PC-3 (cell line): ENCODE data around the gene TNFRSF17. TPM values are rescaled to one million over a fixed set of nuclear protein-coding genes. Genes with fewer than 3 reads are reported as not detected.
"Not testable (repeated sequence)": the region's sequence is repeated elsewhere in the genome, so short reads cannot be mapped to it uniquely, and the experiment has no call there.

Experiments
- ATAC-seq: fragments of 200-7000 bp; cut with Tn5 transposase; 2 replicates; pipeline ENCODE4 v1.9.1; 2020; ENCODE audit warnings: mild to moderate bottlenecking, moderate library complexity
- BruUV-seq: library from RNA; stranded (reverse); fragments of 400-500 nt; replicated peaks from 2 replicates; lab custom pipeline; 2021; lab: Mats Ljungman, UMichigan
- CTCF ChIA-PET: fragments of 300-600 bp; sonication (Branson Sonifier 250); formaldehyde crosslinking; loops from one replicate; lab custom pipeline; 2022; ENCODE audit warnings: antibody characterized with exemption; lab: Charles Lee
- POLR2A ChIA-PET: fragments of 300-600 bp; sonication (Branson Sonifier 250); formaldehyde crosslinking; loops from one replicate; lab custom pipeline; 2022; ENCODE audit warnings: antibody characterized with exemption; ENCODE audit not compliant: unreplicated experiment; lab: Charles Lee
- DNase-seq: peaks from one replicate; pipeline ENCODE4 v3.0.0-alpha.2; 2015
- H2AFZ ChIP-seq: fragments of 300-600 bp; sonication (generic); 2 replicates; pipeline ENCODE4 v1.6.0; 2016; ENCODE audit warnings: antibody characterized with exemption, low read length
- H3F3A ChIP-seq: fragments of 300-600 bp; sonication (generic); one replicate; pipeline ENCODE4 v1.6.0; 2017; ENCODE audit warnings: antibody characterized with exemption, low read length, control low read depth, mild to moderate bottlenecking; ENCODE audit not compliant: unreplicated experiment
- H3K27ac ChIP-seq: fragments of 300-600 bp; sonication (generic); 2 replicates; pipeline ENCODE4 v1.5.1; 2016; ENCODE audit warnings: mild to moderate bottlenecking, low read length
- H3K27me3 ChIP-seq: fragments of 300-600 bp; sonication (generic); 2 replicates; pipeline ENCODE4 v1.6.1; 2016; ENCODE audit warnings: low read length, mixed read lengths
- H3K36me3 ChIP-seq: fragments of 300-600 bp; sonication (generic); 2 replicates; pipeline ENCODE4 v1.6.1; 2016; ENCODE audit warnings: low read depth, mixed run types, low read length, mixed read lengths
- H3K4me1 ChIP-seq: fragments of 300-600 bp; sonication (generic); 2 replicates; pipeline ENCODE4 v1.5.1; 2016; ENCODE audit warnings: low read length; ENCODE audit not compliant: insufficient read depth
- H3K4me2 ChIP-seq: fragments of 300-600 bp; sonication (generic); 2 replicates; pipeline ENCODE4 v1.6.0; 2016; ENCODE audit warnings: low read length
- H3K4me3 ChIP-seq: fragments of 300-600 bp; sonication (generic); 2 replicates; pipeline ENCODE4 v1.5.1; 2016; ENCODE audit warnings: mild to moderate bottlenecking, low read length, mixed read lengths
- H3K79me2 ChIP-seq: fragments of 300-600 bp; sonication (generic); 2 replicates; pipeline ENCODE4 v1.6.1; 2017; ENCODE audit warnings: low read length, mixed read lengths
- H3K9ac ChIP-seq: fragments of 300-600 bp; sonication (generic); 2 replicates; pipeline ENCODE4 v1.6.0; 2016; ENCODE audit warnings: mild to moderate bottlenecking, low read length
- H3K9me2 ChIP-seq: fragments of 300-600 bp; sonication (generic); replicated peaks from 2 replicates; pipeline ENCODE4 v1.6.1; 2016; ENCODE audit warnings: mixed run types, low read length, mixed read lengths
- H3K9me3 ChIP-seq: fragments of 300-600 bp; sonication (generic); 2 replicates; pipeline ENCODE4 v1.6.1; 2016; ENCODE audit warnings: low read length, mixed read lengths
- H4K20me1 ChIP-seq: fragments of 300-600 bp; sonication (generic); 2 replicates; pipeline ENCODE4 v1.6.1; 2016; ENCODE audit warnings: low read length, mixed read lengths
- EZH2 ChIP-seq: fragments of 300-600 bp; sonication (generic); IDR thresholded peaks from one replicate; pipeline ENCODE4 v1.6.1; 2017; ENCODE audit warnings: antibody characterized with exemption, mild to moderate bottlenecking, low read length; ENCODE audit not compliant: unreplicated experiment
- EZH2phosphoT487 ChIP-seq: fragments of 300-600 bp; sonication (generic); IDR thresholded peaks from 2 replicates; pipeline ENCODE4 v1.6.1; 2018; ENCODE audit warnings: mild to moderate bottlenecking, antibody characterized with exemption, low read length, borderline replicate concordance
- intact Hi-C: fragments of 100-400 bp; cut with micrococcal nuclease; formaldehyde crosslinking; loops from 2 replicates; pipeline ENCODE4 v1.9.0; 2023
- total RNA-seq: library from RNA; depleted of rRNA; stranded (reverse); fragments of >200 nt; gene quantifications from 2 replicates; pipeline ENCODE4 v1.2.3, GENCODE V29; 2014
- TF ChIP-seq, protein P1 (sequence below): fragments of 300-600 bp; sonication (generic); conservative IDR thresholded peaks from 2 replicates; pipeline ENCODE4 v1.5.1; 2017; ENCODE audit warnings: antibody characterized with exemption, low read depth, mild to moderate bottlenecking, low read length

TNFRSF17 gene
- total RNA-seq, 1 experiment from 2014 or later: not detected

DNA sequence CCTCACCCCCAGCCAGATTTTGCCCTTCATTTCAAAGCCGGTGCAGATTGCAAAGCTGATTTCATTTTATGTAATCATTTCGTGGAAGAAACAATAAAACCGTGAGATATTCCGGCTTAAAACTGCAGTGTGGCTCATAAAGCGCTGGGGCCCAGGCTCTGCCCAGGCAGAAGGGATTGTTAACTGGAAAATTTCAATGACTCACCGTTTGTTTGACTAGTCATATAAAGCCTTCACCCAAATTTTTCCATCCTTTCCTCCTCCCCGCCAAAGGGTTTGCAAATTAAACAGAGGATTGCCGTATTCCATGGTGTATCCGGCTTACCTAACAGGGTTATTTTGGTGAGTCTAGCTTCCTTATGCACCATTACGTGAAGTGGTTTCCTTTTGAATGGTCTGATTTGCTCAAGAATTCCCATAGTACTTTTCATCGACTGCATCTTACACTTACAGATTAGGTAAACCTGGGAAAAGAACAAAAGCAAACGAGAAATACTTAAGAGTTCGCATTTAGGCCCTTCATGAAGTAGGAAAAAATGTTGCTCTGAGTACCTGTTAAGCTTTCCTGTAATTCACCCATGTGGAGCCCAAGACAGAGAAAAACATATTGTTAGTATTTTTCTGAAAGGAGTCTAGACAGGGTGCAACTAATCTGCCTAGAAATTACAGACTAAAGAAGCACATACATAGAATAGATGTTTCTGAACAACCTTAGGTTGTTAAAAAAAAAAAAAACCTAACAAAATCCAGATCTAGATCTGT, 48.3 kb upstream of the TNFRSF17 start:
- TSS peak; percentile 79 for BruUV-seq
- CTCF ChIA-PET: interaction anchor here (0.6 to 1.2 kb wide), 3 partner anchors 60 to 151 kb away, joined by 3 to 5 read pairs (median 3); partner anchors contain the start of genes SNX29 and ZC3H7A
- DNase-seq: peak; percentile 92
- Histone ChIP-seq H4K20me1 (peaks cover 26% of the 10 kb centered on the region), H3K9ac (peak overlapping the region; percentile 89), H3K9me3 (no peaks in the 10 kb centered on the region), H3K4me3 (peak overlapping the region; percentile 70), H3F3A (peaks cover 3% of the 10 kb centered on the region), H3K4me1 (peaks cover 23% of the 10 kb centered on the region), H3K27ac (peak overlapping the region; percentile 97), H3K9me2 (no peaks in the 10 kb centered on the region), H3K79me2 (peaks cover 40% of the 10 kb centered on the region), H3K36me3 (no peaks in the 10 kb centered on the region), H3K27me3 (no peaks in the 10 kb centered on the region), H3K4me2 (peak overlapping the region; percentile 89), H2AFZ (peak overlapping the region; percentile 87)
- TF ChIP-seq EZH2: no peak
- TF ChIP-seq EZH2phosphoT487: no peak
- TF ChIP-seq, protein P1, sequence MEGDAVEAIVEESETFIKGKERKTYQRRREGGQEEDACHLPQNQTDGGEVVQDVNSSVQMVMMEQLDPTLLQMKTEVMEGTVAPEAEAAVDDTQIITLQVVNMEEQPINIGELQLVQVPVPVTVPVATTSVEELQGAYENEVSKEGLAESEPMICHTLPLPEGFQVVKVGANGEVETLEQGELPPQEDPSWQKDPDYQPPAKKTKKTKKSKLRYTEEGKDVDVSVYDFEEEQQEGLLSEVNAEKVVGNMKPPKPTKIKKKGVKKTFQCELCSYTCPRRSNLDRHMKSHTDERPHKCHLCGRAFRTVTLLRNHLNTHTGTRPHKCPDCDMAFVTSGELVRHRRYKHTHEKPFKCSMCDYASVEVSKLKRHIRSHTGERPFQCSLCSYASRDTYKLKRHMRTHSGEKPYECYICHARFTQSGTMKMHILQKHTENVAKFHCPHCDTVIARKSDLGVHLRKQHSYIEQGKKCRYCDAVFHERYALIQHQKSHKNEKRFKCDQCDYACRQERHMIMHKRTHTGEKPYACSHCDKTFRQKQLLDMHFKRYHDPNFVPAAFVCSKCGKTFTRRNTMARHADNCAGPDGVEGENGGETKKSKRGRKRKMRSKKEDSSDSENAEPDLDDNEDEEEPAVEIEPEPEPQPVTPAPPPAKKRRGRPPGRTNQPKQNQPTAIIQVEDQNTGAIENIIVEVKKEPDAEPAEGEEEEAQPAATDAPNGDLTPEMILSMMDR: no peak
- peak; percentile 66 for ATAC-seq
- intact Hi-C loops: loop anchor here (1.0 to 10.0 kb wide), 2 partner anchors 60 to 62 kb away; partner anchors contain the start of genes RSL1D1 and SNX29
- POLR2A ChIA-PET: no interaction called here

DNA sequence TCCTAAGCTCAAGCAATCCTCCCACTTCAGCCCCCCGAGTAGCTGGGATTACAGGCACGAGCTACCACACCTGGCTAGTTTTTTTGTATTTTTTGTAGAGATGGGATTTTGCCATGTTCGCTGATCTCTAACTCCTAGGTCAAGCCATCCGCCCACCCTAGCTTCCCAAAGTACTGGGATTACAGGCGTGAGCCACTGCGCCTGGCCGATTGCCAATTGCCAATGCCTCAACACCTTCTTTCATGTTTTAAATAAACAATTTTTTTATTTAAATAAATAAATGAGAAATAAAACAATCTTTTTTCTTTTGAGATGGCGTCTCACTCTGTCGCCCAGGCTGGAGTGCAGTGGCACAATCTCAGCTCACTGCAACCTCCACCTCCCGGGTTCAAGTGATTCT, 41.0 kb upstream of the TNFRSF17 start:
- H3K4me1 ChIP-seq, H4K20me1 ChIP-seq, H3K36me3 ChIP-seq, ATAC-seq, H3K9ac ChIP-seq, H3K9me2 ChIP-seq, H3K9me3 ChIP-seq, CTCF ChIA-PET, BruUV-seq, H3K79me2 ChIP-seq, H3K4me2 ChIP-seq, H3K27ac ChIP-seq, H3F3A ChIP-seq, H3K27me3 ChIP-seq, DNase-seq, intact Hi-C loops, H3K4me3 ChIP-seq, POLR2A ChIA-PET, H2AFZ ChIP-seq: not testable (repeated sequence)

DNA sequence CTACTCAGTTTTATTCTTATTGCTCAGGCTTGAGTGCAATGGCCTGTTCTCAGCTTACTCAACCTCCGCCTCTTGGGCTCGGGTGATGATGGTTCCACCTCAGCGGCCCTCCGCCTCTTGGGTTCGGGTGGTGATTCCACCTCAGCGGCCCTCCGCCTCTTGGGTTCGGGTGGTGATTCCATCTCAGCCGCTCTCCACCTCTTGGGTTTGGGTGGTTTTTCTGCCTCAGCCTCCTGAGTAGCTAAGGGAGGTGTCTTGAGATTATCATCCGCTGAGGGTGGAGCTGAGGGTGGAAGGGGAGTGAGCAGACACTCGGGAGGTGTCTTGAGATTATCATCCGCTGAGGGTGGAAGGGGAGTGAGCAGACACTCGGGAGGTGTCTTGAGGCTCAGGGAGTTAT, 37.7 kb upstream of the TNFRSF17 start:
- H3K79me2 ChIP-seq, POLR2A ChIA-PET, H3K9me2 ChIP-seq, H3K27me3 ChIP-seq, H2AFZ ChIP-seq, H3K27ac ChIP-seq, H3K9me3 ChIP-seq, ATAC-seq, DNase-seq, H4K20me1 ChIP-seq, H3K4me1 ChIP-seq, H3K36me3 ChIP-seq, H3F3A ChIP-seq, CTCF ChIA-PET, intact Hi-C loops, BruUV-seq, H3K4me2 ChIP-seq, H3K9ac ChIP-seq, H3K4me3 ChIP-seq: not testable (repeated sequence)

DNA sequence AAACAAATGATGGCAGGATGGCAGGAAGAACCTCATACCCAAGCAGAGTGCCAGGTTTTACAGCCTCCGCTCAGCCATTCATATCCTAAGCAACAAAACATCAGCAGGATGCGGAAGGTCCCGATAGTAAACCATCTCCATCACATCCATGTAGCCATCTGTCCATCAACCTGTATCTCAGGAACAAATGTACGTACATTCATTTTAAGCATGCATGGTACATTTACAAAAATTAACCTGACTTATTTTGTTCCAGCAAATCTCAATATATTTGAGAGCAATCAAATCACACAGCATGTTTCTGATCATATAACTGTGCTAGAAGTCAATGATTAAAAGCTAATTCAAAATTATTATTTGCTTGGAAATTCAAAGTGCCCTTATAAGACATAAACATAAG, 23.1 kb upstream of the TNFRSF17 start, which contains the start of gene NPIPB2:
Gene NPIPB2, minus strand, starts transcription at position 101 of the 400 bp plus-strand sequence. Its CDS starts 0 bp downstream, at position 101.
- POLR2A ChIA-PET, DNase-seq, intact Hi-C loops, H3K79me2 ChIP-seq, H3F3A ChIP-seq, H3K9me2 ChIP-seq, H3K4me1 ChIP-seq, H3K36me3 ChIP-seq, H3K9me3 ChIP-seq, H3K4me2 ChIP-seq, H4K20me1 ChIP-seq, ATAC-seq, H3K4me3 ChIP-seq, H3K27ac ChIP-seq, H3K9ac ChIP-seq, H3K27me3 ChIP-seq, BruUV-seq, H2AFZ ChIP-seq, CTCF ChIA-PET: not testable (repeated sequence)
